HUES6 (cell line): Measurements from ENCODE around the gene RIMS4.

Experiments
- H3K27ac ChIP-seq: 2 replicates; pipeline ENCODE4 v1.7.0; 2013; ENCODE audit warnings: low read depth, mild to moderate bottlenecking, low read length, inconsistent platforms
- H3K27me3 ChIP-seq: 2 replicates; pipeline ENCODE4 v1.6.1; 2013; ENCODE audit warnings: low read length; ENCODE audit not compliant: control insufficient read depth, insufficient read depth
- H3K36me3 ChIP-seq: 2 replicates; pipeline ENCODE4 v1.6.1; 2013; ENCODE audit warnings: low read length; ENCODE audit not compliant: control insufficient read depth, insufficient read depth
- H3K4me1 ChIP-seq: 2 replicates; pipeline ENCODE4 v1.6.1; 2013; ENCODE audit warnings: low read length; ENCODE audit not compliant: control insufficient read depth, insufficient read depth
- H3K4me3 ChIP-seq: 2 replicates; pipeline ENCODE4 v1.5.1; 2013; ENCODE audit warnings: low read depth, low read length
- H3K9ac ChIP-seq: one replicate; pipeline ENCODE4 v1.6.1; 2013; ENCODE audit warnings: mild to moderate bottlenecking, low read length
- H3K9me3 ChIP-seq: 2 replicates; pipeline ENCODE4 v1.6.1; 2013; ENCODE audit warnings: low read depth, low read length; ENCODE audit not compliant: control insufficient read depth, insufficient read depth

The RIMS4 gene

DNA sequence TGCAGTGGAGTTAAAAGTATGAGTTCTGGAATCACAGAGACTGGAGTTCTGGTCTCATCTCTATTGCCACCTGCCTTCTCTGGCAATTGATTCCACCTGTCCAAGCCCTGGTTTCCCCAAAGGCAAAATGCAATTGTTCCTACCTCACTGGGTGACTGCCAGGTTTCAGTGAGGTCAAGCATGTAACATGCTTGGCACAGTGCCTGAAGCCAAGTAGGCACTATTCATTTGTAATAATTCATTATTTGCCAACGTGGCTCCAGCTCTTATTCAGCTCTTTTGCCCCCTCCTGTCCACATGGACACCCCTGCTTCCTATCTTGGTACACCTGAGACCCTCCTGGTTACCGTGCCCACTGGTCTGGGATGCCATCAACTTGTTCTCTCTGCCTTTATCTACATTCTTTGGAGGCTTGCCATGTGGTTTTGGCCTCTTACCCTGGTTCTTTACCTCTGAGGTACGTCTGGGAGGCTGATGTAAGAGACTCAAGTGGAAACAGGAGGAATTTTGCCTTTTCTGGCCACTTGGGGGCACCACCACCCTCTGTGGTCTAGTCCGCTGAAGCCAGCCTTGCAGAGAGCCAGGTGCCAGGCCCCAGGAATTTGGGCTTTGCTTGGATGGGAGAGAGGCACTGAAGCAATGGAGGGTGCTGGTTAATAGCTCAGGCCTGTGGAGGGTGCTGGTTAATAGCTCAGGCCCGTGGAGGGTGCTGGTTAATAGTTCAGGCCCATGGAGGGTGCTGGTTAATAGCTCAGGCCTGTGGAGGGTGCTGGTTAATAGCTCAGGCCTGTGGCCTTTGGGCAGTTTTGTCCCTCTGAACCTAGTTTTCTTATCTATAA, 63.0 kb downstream of the RIMS4 start:
- Histone ChIP-seq H3K4me3 (no peak overlapping the region), H3K27me3 (peaks cover 47% of the 10 kb centered on the region), H3K27ac (no peak overlapping the region), H3K4me1 (peaks cover 13% of the 10 kb centered on the region), H3K9ac (no peak overlapping the region), H3K36me3 (no peaks in the 10 kb centered on the region), H3K9me3 (no peaks in the 10 kb centered on the region)

DNA sequence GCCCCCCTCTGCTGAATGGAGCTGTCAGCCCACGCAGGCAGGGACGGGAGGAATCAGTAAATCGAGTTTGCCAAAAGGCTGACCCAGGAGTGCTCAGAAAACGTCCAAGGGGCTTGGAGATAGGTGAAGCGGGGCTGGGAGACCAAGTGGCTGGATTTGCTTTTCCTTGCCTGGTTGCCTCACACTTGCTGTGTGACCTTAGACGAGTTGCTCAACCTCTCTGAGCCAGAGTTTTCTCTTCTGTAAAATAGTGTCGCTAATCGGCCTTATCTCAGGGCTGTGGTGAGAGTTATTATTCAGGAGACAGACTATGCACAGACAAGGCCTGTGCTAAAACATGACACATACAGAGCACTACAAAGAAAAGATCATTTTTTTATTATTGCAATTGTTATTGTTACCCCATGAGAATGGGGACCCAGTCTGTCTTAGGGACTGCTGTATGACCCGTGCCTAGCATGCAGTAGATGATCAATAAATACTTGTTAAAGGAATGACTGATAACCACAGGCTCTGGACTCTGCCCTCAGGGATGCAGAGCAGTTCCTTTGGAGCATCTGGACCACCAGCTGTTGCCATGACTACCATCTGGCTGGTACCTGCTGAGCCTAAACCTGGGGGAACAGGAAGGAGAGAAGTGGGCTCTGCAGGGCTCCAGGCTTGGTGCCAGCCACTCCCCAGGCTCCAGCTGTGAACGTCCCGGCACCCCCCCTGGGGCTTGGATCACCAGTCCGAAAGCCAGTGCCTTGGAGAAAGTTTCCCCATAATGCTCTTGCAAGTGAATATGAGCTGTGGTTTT, 63.8 kb downstream of the RIMS4 start:
- Histone ChIP-seq H3K4me3 (peak overlapping the region; percentile 62), H3K27ac (no peak overlapping the region), H3K4me1 (peaks cover 8% of the 10 kb centered on the region), H3K9me3 (no peaks in the 10 kb centered on the region), H3K36me3 (no peaks in the 10 kb centered on the region), H3K9ac (no peak overlapping the region), H3K27me3 (peaks cover 54% of the 10 kb centered on the region)

DNA sequence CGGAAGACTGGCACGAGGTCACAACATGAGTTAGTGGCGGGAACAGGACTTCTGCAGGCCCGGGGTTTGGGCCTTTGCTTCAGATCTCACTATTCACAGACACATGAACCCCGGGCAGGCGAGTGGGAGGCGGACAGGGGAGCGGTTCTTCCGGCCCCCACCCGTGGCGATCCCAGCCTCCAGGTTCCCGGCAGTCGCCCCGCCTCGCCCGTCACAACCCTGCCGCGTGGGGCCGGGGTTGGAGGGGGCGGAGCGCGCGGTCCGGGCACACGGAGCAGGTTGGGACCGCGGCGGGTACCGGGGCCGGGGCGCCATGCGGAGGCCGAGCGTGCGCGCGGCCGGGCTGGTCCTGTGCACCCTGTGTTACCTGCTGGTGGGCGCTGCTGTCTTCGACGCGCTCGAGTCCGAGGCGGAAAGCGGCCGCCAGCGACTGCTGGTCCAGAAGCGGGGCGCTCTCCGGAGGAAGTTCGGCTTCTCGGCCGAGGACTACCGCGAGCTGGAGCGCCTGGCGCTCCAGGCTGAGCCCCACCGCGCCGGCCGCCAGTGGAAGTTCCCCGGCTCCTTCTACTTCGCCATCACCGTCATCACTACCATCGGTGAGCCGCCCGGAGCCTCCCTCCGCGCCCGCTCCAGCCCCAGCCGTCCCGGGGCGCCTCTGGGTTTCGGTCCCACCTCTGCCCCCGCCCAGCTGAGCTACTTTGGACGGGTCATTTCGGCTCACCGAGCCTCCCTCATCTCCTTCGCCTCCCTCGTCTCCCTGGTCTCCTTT, 64.6 kb downstream of the RIMS4 start, which contains the start of gene KCNK15:
Gene KCNK15, plus strand, starts transcription at position 268 of the 769 bp plus-strand sequence. Its CDS starts 46 bp downstream, at position 314.
- no peak within 1 kb of the TSS for H3K27ac ChIP-seq

DNA sequence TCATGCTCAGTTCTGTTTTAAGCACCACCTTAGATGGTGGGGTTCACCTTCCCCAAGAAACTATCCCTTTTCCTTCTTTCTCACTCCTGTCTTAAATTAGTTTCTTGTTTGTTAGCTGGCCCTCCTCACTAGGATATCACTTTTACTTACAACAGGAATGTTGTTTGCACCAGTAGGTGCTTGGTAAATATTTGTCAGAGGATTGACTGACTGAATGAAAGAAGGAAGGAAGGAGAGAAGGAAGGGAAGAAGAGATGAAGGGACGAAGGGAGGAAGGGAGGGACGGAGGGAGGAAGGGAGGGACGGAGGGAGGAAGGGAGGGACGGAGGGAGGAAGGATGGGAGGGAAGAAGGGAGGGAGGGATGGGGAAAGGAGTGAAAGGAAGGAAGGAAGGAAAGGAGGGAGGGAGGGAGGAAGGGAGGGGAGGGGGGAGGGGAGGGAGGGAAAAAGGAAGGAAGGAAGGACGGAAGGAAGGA, 65.2 kb downstream of the RIMS4 start:
- Histone ChIP-seq H3K4me1 (peaks cover 8% of the 10 kb centered on the region), H3K27me3 (peaks cover 54% of the 10 kb centered on the region), H3K9ac (no peak overlapping the region), H3K4me3 (peak overlapping the region; percentile 62), H3K9me3 (no peaks in the 10 kb centered on the region), H3K27ac (no peak overlapping the region), H3K36me3 (no peaks in the 10 kb centered on the region)

More for the DNA sequence above, 64.6 kb downstream of the RIMS4 start, which contains the start of gene KCNK15:
- peaks cover 54% of the 10 kb centered on the region for H3K27me3 ChIP-seq
- peaks cover 8% of the 10 kb centered on the region for H3K4me1 ChIP-seq
- H3K4me3 ChIP-seq = peak within 1 kb of the TSS; percentile 62
- no peaks in the 10 kb centered on the region for H3K36me3 ChIP-seq
- H3K9me3 ChIP-seq = no peaks in the 10 kb centered on the region
- no peak within 1 kb of the TSS for H3K9ac ChIP-seq

DNA sequence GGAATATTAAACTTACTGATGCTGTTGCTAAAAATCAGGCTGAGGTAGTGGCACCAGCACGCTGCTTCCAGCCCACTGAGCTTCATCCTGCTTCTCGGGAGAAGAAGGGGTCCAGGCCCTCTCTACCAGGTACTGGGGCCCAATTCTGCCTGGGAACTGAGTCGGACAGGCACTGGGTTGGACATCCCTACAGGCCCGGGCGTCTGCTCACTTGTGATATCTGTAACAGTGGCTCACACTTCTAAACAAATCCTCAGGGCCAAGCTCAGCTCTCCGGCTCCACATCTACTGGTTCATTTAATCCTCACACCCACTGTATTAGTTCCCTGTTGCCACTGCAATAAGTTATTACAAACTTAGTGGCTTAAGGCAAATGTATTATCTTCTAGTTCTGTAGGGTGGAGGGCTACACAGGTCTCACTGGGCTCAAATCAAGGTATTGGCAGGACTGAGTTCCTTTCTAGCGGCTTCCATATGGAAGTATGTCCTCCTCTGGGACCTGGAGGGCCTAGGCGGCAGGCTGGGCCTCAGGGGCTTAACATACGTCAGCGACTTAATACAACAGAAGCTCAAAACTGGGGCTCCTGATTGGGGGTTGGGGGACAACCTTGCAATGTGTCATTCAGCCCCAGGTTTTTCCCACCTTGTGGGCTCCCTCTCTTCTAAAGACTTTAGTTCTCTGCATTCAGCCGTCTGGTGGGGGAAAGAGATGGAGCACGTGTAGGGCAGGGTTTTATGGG, 66.3 kb downstream of the RIMS4 start:
- H3K27ac ChIP-seq = no peak overlapping the region
- no peak overlapping the region for H3K9ac ChIP-seq
- H3K27me3 ChIP-seq = peaks cover 54% of the 10 kb centered on the region
- no peaks in the 10 kb centered on the region for H3K36me3 ChIP-seq
- no peaks in the 10 kb centered on the region for H3K9me3 ChIP-seq
- H3K4me3 ChIP-seq = no peak overlapping the region
- peaks cover 8% of the 10 kb centered on the region for H3K4me1 ChIP-seq

DNA sequence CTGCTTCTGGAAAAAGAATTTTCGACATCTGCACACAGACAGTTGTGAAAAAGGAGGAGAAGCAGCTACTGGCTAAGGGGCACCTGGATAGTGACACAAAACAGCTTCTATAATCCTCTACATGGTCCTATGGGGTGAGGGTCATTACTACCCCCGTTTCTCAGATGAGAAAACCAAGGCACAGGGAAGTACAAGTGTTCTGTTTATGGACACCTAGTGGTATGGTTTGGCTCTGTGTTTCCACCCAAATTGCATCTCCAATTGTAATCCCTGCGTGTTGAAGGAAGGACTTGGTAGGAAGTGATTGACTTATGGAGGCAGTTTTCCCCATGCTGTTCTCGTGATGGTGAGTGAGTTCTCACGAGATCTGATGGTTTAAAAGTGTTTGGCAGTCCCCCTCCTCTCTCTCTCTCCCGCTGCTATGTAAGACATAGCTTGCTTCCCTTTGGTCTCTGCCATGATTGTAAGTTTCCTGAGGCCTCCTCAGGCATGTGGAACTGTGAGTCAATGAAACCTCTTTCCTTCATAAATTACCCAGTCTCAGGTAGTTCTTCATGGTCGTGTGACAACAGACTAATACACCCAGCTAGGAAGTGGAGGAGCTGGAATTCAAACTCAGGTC, 67.2 kb downstream of the RIMS4 start:
- Histone ChIP-seq H3K27ac (no peak overlapping the region), H3K27me3 (peaks cover 54% of the 10 kb centered on the region)

DNA sequence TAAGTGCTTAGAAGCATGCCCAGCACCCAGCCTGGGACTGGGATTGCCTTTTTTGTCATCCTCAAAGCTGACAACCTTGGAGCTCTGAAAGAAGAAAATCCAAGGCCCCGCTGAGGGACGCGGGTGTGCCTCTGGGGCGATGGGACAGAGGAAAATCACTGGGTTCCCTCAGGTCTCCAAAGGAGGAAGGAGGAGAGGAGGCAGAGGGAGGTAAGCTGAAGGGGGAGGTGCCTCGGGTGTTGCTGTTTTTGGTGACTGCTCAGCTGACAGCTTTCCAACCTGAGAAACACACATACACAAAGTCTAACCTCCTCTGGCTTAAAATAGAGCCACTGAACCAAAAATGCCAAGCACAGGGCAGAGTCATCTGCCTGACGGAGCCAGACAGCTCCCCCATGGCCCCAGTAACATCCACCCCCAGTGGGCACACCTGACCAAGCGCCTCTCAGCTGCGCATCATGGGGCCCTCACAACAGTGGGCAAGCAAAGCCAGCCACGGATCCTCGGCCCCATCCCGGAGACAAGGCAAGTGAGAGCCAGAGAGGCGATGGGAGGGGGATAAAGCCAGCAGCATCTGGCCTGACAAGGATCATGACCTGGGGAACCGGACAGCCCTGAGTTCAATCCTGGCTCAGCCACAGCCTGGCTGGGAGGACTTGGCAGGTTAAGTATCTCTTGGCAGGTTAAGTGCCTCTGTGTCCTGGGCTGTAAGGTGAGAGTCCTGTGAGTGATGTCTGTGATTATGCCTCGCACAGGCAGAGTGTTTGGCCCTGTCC, 67.9 kb downstream of the RIMS4 start:
- Histone ChIP-seq H3K36me3 (no peaks in the 10 kb centered on the region), H3K27ac (no peak overlapping the region), H3K27me3 (peaks cover 54% of the 10 kb centered on the region), H3K9ac (no peak overlapping the region), H3K4me1 (peaks cover 8% of the 10 kb centered on the region), H3K4me3 (no peak overlapping the region), H3K9me3 (no peaks in the 10 kb centered on the region)

More for the DNA sequence above, 67.2 kb downstream of the RIMS4 start:
- Histone ChIP-seq H3K4me3 (no peak overlapping the region), H3K36me3 (no peaks in the 10 kb centered on the region), H3K9me3 (no peaks in the 10 kb centered on the region), H3K9ac (no peak overlapping the region), H3K4me1 (peaks cover 8% of the 10 kb centered on the region)

DNA sequence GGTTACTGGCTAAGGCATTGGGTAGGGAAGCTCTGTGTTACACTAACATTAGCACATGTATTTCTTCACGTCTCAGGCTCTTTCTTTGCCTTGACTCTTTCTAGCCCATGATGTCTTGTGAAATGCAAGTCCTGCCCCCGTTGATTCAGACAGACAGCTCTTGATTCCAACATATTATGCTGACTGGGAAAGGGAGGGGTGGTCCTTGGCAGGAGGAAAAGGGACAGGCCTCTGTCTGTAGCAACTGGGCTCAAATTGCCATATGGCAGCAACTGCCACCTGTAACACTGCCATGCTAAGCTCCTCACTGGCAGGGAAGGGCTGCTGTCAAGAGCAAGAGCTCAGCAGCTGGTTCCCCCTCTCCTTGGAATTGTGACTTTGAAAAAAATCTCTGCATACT, 70.4 kb downstream of the RIMS4 start:
- H3K36me3 ChIP-seq = no peaks in the 10 kb centered on the region
- no peak overlapping the region for H3K9ac ChIP-seq
- peaks cover 5% of the 10 kb centered on the region; the same call in 1 of the 2 replicates for H3K9me3 ChIP-seq
- H3K4me1 ChIP-seq = no peaks in the 10 kb centered on the region; the same call in 1 of the 2 replicates
- no peak overlapping the region for H3K27ac ChIP-seq
- no peak overlapping the region for H3K4me3 ChIP-seq
- H3K27me3 ChIP-seq = peaks cover 30% of the 10 kb centered on the region

DNA sequence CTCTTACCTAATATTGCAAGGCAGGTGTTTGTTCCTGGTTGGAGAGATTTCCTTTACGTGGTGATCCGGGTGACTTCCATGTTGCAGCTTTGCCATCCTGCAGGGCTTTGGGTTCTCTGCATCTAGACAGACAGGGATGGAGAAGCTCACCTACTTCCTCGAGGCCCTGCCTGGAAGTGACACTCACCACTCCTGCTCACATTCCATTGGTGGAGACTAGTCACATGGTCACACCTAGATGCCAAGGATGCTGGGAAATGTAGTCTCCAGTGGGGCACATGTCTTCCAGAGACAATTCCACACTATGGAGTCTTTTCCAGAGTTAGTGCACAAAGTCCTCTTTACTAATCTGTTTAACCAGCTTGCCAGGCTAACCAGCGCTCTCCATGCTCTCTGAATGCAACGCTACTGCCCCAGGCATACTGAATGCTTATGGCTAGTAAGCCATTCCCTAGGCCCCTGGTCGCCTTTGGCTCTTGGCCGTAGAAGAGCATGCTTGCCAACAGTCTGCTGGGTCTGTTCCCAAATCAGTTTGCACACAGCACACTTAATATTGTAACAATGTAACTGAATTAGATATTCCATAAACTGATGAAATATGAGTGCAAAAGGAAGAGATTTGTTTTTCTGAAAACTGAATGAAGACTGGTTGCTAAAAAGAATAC, 71.4 kb downstream of the RIMS4 start:
- peaks cover 20% of the 10 kb centered on the region for H3K27me3 ChIP-seq
- H3K4me1 ChIP-seq = no peaks in the 10 kb centered on the region; the same call in 1 of the 2 replicates
- no peak overlapping the region for H3K9ac ChIP-seq
- peaks cover 5% of the 10 kb centered on the region; the same call in 1 of the 2 replicates for H3K9me3 ChIP-seq
- no peak overlapping the region for H3K4me3 ChIP-seq
- H3K36me3 ChIP-seq = no peaks in the 10 kb centered on the region
- H3K27ac ChIP-seq = no peak overlapping the region
